NT2/D1 (cell line): ENCODE data around the gene MSRB3.
A peak's percentile ranks its signal among the peaks of the same experiment; 100 is the strongest.
"Not testable (repeated sequence)": the region's sequence is repeated elsewhere in the genome, so short reads cannot be mapped to it uniquely, and the experiment has no call there.

Experiments
- DNase-seq: peaks from one replicate; pipeline ENCODE4 v3.0.0-alpha.2; 2011; ENCODE audit warnings: low read depth, low spot score
- H3K27me3 ChIP-seq: 2 replicates; pipeline ENCODE4 v1.6.0; 2011; ENCODE audit warnings: mild to moderate bottlenecking; ENCODE audit not compliant: insufficient read length, insufficient read depth
- H3K36me3 ChIP-seq: 2 replicates; pipeline ENCODE4 v1.6.1; 2011; ENCODE audit warnings: mild to moderate bottlenecking, low read length, mixed read lengths; ENCODE audit not compliant: insufficient read depth, insufficient read length
- H3K4me1 ChIP-seq: 2 replicates; pipeline ENCODE4 v1.5.1; 2011; ENCODE audit not compliant: insufficient read depth, insufficient read length
- H3K4me3 ChIP-seq: 2 replicates; pipeline ENCODE4 v1.5.1; 2011; ENCODE audit warnings: low read depth; ENCODE audit not compliant: insufficient read length
- H3K9ac ChIP-seq: 2 replicates; pipeline ENCODE4 v1.6.0; 2011; ENCODE audit warnings: low read depth; ENCODE audit not compliant: insufficient read length
- H3K9me3 ChIP-seq: 2 replicates; pipeline ENCODE4 v1.5.1; 2011; ENCODE audit warnings: mild to moderate bottlenecking, low read length; ENCODE audit not compliant: insufficient read depth
- SUZ12 ChIP-seq: IDR thresholded peaks from 2 replicates; pipeline ENCODE4 v1.6.1; 2011; ENCODE audit not compliant: insufficient read length, insufficient read depth; ENCODE audit errors: extremely low read depth
- YY1 ChIP-seq: IDR thresholded peaks from 2 replicates; pipeline ENCODE4 v1.6.1; 2011; ENCODE audit not compliant: insufficient read length, insufficient read depth
- ZNF274 ChIP-seq: IDR thresholded peaks from 2 replicates; pipeline ENCODE4 v1.6.1; 2011; ENCODE audit warnings: mild to moderate bottlenecking, low read depth, low read length

MSRB3 gene

DNA sequence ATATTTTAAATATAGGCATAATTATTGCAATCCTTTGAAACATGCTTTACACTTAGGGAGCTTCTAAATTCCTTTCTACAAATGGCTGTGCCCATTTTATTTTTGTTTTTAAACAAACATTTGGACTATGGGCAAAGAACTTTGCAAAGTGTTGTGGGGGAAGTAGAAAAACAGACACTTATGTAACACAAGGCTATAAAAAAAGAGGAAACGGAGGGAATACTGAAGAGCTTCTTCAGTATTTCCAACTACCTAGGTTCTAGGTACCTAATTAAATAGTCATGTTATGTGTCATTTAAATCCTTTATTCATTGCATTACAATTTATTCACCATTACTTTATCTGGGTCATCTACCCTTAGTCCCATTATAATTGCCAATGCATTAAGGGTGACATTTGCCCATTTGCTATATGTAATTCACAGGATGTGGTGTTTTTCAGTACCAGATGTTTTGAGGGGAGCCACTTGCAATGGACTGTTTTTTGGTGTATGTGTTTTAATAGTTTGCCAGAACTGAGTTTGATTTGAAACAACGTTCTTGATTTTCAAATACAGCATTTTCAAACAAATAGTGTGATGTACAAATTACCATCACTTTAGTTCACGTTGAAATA, 1.5 kb upstream of the MSRB3 start:
- Histone ChIP-seq H3K4me1 (no peaks in the 10 kb centered on the region), H3K9me3 (no peaks in the 10 kb centered on the region), H3K36me3 (no peaks in the 10 kb centered on the region), H3K27me3 (peaks cover 37% of the 10 kb centered on the region), H3K9ac (no peak overlapping the region), H3K4me3 (no peak overlapping the region)
- DNase-seq: no peak
- TF ChIP-seq YY1: no peak
- TF ChIP-seq SUZ12: no peak
- TF ChIP-seq ZNF274: no peak

- no peaks in the 10 kb centered on the region for H3K9me3 ChIP-seq
- DNase-seq: no peak
- peak overlapping the region; percentile 84 for H3K4me3 ChIP-seq
- peaks cover 37% of the 10 kb centered on the region for H3K27me3 ChIP-seq
- no peaks in the 10 kb centered on the region for H3K36me3 ChIP-seq
- TF ChIP-seq YY1 (no peak), SUZ12 (no peak), ZNF274 (no peak)
- H3K9ac ChIP-seq: peak overlapping the region; percentile 77
- no peaks in the 10 kb centered on the region for H3K4me1 ChIP-seq
Observed at GRCh38 chr12:65277994-65278575, 398 bp upstream of the MSRB3 start.

- no peaks in the 10 kb centered on the region for H3K9me3 ChIP-seq
- TF ChIP-seq YY1: no peak
- no peak for TF ChIP-seq ZNF274
- peaks cover 37% of the 10 kb centered on the region for H3K27me3 ChIP-seq
- peak overlapping the region; percentile 77 for H3K9ac ChIP-seq
- no peaks in the 10 kb centered on the region for H3K4me1 ChIP-seq
- no peaks in the 10 kb centered on the region for H3K36me3 ChIP-seq
- DNase-seq: no peak
- H3K4me3 ChIP-seq: peak overlapping the region; percentile 84
Observed at GRCh38 chr12:65279369-65280112, 1.1 kb downstream of the MSRB3 start.

GRCh38 chr12:65280306-65280705, 1.8 kb downstream of the MSRB3 start:
- Histone ChIP-seq H3K4me3 (no peak overlapping the region), H3K27me3 (peaks cover 37% of the 10 kb centered on the region), H3K9ac (no peak overlapping the region), H3K9me3 (no peaks in the 10 kb centered on the region), H3K36me3 (no peaks in the 10 kb centered on the region), H3K4me1 (no peaks in the 10 kb centered on the region)
- TF ChIP-seq YY1 (no peak), SUZ12 (no peak), ZNF274 (no peak)
- no peak for DNase-seq

- H3K4me1 ChIP-seq: no peaks in the 10 kb centered on the region
- H3K27me3 ChIP-seq: peaks cover 24% of the 10 kb centered on the region
- no peaks in the 10 kb centered on the region for H3K36me3 ChIP-seq
- H3K9ac ChIP-seq: no peak overlapping the region
- DNase-seq: no peak
- TF ChIP-seq ZNF274 (no peak), YY1 (no peak), SUZ12 (no peak)
- H3K4me3 ChIP-seq: no peak overlapping the region
- no peaks in the 10 kb centered on the region for H3K9me3 ChIP-seq
Observed at GRCh38 chr12:65282840-65283239, 4.4 kb downstream of the MSRB3 start.

GRCh38 chr12:65285532-65285931, 7.0 kb downstream of the MSRB3 start:
- H3K4me3 ChIP-seq, DNase-seq, H3K9me3 ChIP-seq, H3K9ac ChIP-seq, H3K4me1 ChIP-seq, H3K27me3 ChIP-seq, H3K36me3 ChIP-seq: not testable (repeated sequence)

GRCh38 chr12:65287426-65287825, 8.9 kb downstream of the MSRB3 start:
- H3K9ac ChIP-seq: no peak overlapping the region
- TF ChIP-seq SUZ12 (no peak), YY1 (no peak), ZNF274 (no peak)
- H3K27me3 ChIP-seq: no peaks in the 10 kb centered on the region
- DNase-seq: no peak
- H3K4me3 ChIP-seq: no peak overlapping the region
- H3K9me3 ChIP-seq: no peaks in the 10 kb centered on the region
- H3K4me1 ChIP-seq: no peaks in the 10 kb centered on the region
- H3K36me3 ChIP-seq: no peaks in the 10 kb centered on the region

- no peak for TF ChIP-seq SUZ12
Observed at GRCh38 chr12:65292241-65292640, 13.8 kb downstream of the MSRB3 start.

More at GRCh38 chr12:65292241-65292640, 13.8 kb downstream of the MSRB3 start:
- Histone ChIP-seq H3K27me3 (no peaks in the 10 kb centered on the region), H3K9ac (no peak overlapping the region), H3K36me3 (no peaks in the 10 kb centered on the region), H3K9me3 (no peaks in the 10 kb centered on the region; the same call in 1 of the 2 replicates), H3K4me3 (no peak overlapping the region), H3K4me1 (no peaks in the 10 kb centered on the region)
- DNase-seq: no peak
